T-helper 22 cell (primary cell): ENCODE measurements around the gene MAP4.

Source experiments
- DNase-seq: peaks from one replicate; pipeline ENCODE4 v3.0.0-alpha.2; 2020; ENCODE audit warnings: low read depth

Gene MAP4

GRCh38 chr3:47961036-47961435 lies 55.2 kb downstream of the MAP4 start:
- DNase-seq = no peak

GRCh38 chr3:47956521-47956920 lies 59.7 kb downstream of the MAP4 start:
- DNase-seq = no peak

GRCh38 chr3:47954567-47954966 lies 61.6 kb downstream of the MAP4 start:
- DNase-seq = no peak

DNA sequence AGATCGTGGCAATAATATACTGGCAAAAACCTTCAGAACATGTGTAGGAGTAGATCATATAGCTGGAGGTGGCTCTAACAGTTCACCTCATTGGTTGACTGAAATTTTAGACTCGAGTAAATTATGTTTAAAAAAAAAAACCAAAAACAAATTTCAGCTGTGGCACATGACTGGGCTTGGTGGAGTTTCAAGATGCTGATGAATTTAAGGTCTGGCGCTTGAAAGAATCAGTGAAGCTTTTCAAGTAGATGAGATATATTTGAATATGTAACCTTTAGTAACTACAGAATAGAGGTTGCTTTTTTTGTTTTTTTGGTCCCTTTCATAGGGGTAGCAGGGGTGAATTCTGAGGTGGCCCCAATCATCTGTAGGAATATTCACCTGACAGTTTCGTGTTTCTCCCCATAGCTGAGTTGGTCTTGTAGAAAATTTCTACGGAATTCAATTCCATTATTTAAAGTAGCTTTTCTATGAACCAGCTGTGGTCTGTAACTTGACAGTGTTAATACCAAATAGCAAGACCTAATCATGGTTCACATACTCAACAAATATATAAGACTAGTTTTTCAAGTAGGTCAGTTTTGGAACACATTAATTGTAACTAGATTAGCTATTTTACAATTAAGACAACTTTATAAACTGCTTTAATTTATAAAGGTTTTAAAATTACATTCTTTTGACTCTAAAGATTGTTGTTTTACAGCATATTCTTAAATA lies 65.6 kb downstream of the MAP4 start:
- no peak for DNase-seq

GRCh38 chr3:47949979-47950378 lies 66.2 kb downstream of the MAP4 start:
- DNase-seq = no peak

DNA sequence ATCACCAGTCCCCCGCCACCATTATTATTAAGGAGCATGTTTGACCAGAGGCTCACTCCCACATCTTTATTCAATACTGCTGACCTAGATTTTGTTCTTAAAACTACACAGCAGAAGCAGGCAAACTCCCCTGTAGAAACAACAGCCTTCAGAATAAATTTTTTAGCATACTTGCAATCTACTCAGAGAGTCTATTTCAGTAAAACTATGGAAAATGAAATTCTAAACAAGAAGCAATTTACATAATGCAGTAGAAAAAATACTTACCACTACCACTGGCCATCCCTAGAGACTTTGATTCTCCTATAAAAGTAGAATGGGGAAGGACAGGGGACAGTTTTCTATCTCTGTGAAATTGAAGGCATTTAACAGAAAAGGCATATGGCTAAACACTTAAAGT lies 76.0 kb downstream of the MAP4 start:
- DNase-seq = no peak

- no peak for DNase-seq
These were observed 83.8 kb downstream of the MAP4 start for GRCh38 chr3:47932421-47932820.

- DNase-seq = no peak
These were observed 85.2 kb downstream of the MAP4 start for GRCh38 chr3:47930979-47931378.

GRCh38 chr3:47916696-47917095 lies 99.5 kb downstream of the MAP4 start:
- no peak for DNase-seq

DNA sequence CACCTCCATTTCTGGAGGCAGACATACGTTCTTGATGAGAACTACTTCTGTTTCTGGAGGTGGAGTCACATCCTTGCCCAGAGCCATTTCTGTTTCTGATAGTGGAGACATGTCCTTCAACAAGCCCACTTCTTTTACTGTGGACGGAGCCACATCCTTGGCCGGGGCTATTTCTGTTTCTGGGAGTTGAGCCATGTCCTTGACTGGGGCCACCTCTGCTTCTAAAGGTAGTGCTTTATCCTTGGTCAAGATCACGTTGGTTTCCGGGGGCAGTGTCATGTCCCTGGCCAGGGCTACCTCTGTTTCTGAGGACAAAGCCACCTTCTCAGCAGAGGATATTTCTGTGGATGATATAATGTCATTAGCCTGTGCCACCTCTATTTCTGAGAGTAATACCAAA lies 100.0 kb downstream of the MAP4 start:
- no peak for DNase-seq

- DNase-seq = no peak
These were observed 104.2 kb downstream of the MAP4 start for GRCh38 chr3:47912006-47912504.

- DNase-seq = no peak
These were observed 105.3 kb downstream of the MAP4 start for GRCh38 chr3:47910777-47911440.

GRCh38 chr3:47910233-47910632 lies 106.0 kb downstream of the MAP4 start:
- DNase-seq = no peak

GRCh38 chr3:47909607-47910006 lies 106.6 kb downstream of the MAP4 start:
- DNase-seq = no peak

GRCh38 chr3:47908744-47909143 lies 107.5 kb downstream of the MAP4 start:
- no peak for DNase-seq

DNA sequence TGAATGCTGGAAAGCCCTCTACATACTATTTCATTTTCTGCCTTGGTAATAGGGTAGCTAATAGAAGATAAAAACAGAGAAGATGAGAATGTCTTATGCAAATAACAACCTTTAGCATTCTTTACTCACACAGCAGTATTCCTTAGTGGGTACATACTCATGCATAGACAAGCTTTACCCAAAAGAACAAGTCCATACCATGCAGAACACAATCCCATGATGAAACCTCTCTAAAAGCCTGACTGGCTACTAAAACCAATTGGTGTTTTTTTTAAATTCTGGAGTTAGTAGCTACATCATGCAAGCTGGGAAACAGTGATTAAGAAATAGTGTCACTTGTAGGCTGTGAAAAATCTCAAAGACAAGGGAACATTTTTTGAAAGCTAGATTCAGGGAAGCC lies 108.4 kb downstream of the MAP4 start:
- DNase-seq = no peak

- DNase-seq = no peak
These were observed 113.5 kb downstream of the MAP4 start for GRCh38 chr3:47902746-47903145.

DNA sequence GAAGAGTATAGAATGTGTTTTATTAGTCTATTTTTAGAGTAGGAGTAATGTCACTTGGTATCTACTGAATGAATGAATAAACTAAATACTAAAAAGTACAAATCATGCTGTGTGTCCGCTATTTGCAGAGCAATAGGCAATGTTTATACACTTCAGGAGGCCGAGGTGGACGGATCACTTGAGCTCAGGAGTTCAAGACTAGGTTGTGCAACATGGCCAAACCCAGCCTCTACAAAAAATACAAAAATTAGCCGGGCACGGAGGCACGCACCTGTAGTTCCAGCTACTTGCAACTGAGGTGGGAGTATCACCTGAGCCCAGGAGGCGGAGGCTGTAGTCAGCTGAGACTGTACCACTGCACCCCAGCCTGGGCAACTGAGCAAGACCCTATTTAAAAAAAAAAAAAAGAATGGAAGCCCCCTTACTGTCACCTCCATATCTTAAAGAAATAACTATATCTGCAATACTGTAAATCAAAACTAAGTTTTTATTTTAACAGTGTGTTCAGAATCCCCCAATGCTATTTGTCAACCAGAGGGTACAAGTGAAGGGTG lies 114.9 kb downstream of the MAP4 start:
- DNase-seq = no peak

- DNase-seq = no peak
These were observed 116.6 kb downstream of the MAP4 start for GRCh38 chr3:47899495-47900108.

- no peak for DNase-seq
These were observed 118.3 kb downstream of the MAP4 start for GRCh38 chr3:47897954-47898353.

- DNase-seq = no peak
These were observed 119.5 kb downstream of the MAP4 start for GRCh38 chr3:47896736-47897135.

- DNase-seq = no peak
These were observed 121.0 kb downstream of the MAP4 start for GRCh38 chr3:47895241-47895640.
